ENCODE results near the gene SKIC3.

SKIC3 gene

DNA sequence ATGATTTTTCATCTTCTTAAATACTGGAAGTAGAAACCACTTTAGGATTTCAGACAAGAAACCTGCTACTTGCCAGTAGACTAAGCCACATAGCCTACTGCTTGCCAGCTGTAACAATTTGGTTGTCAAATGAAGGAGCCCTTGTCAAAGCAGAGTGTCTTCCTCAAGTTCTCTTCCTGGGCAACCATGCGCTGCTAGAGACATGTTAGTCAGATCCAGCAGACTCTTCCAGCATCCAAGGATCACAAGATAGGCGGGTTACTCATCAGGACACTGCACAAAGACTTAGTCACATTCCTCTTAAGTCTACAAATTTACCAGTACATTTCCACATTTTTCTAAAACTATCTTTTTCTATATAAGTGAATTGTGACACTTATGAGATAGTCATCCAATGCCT lies 24.4 kb downstream of the SKIC3 start:
- no peak for DNase-seq

DNA sequence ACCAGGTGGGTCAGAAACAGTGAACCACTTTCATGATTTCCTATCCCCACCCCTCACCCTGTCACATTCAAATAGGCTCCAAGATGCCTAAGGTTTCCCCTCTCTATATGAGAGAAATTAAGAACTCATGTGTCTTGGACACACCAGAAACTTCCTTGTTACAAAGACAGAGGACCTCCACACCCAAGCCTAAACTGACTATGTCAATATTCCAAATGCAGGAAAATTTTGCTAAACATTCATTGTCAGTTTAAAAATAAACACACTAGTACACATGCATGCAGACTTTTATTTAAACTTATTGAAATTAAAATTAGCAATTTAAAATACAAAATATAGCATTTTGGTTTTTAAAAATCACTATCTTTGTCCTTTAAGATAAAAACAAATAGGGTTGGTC lies 26.2 kb downstream of the SKIC3 start:
- DNase-seq = no peak

DNA sequence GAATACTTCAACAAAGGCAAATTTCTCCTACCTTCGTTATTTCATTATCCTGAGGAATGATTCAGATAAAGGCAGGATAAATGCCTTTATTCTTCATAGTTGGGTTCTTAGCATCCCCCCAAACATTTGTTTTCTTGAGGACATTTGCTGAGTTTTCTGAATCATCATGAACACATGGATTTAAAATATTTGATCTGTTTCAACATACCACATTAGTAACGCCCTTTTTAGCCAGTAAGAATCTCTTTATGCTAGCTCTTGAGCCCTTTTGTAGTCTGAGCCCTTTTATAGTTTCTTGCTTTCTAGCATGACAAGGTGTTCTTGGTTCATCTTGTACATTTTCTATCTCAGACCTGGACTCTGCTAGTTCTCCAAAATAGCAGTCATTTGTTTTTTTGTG lies 27.9 kb downstream of the SKIC3 start:
- no peak for DNase-seq

- DNase-seq = no peak
These were observed 30.4 kb downstream of the SKIC3 start for GRCh38 chr5:95524423-95524822.

DNA sequence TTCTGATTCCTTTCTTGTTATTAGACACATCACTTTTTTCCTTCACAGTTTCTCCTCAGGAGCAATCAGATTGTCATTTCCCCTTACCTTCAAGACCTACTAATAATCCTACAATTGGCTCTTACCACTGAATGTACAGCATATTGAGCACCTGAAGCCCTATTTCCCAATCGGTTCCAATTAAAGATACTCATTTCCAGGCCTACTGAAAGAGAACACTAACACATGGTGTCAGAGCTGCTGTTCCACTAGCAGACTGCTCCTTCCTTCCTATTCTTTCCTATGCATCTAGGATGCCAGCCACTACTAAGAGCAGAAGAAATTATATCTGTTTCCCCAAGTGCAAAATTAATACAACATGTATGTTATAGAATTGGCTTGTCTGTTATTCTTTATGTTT lies 34.6 kb downstream of the SKIC3 start:
- DNase-seq = no peak

GRCh38 chr5:95519681-95520080 lies 35.1 kb downstream of the SKIC3 start:
- DNase-seq = no peak

DNA sequence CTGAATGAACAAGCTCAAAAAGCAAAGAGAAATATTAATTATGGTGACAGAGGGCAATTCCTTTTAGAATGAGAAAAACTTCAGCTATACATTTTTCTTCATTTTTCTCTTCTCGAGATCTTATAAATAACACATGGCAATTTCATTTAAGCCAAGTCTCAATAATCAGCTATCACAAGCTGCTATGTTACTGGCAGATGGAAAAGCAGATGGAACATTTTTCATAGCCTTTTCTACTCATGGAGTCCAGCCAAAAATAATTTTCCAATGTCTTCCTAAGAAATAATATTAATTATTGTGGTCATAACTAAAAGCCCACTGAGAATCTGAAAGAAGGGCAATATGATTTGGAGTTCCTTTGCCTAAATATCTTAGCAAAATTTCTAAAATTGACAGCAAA lies 35.6 kb downstream of the SKIC3 start:
- DNase-seq = no peak

DNA sequence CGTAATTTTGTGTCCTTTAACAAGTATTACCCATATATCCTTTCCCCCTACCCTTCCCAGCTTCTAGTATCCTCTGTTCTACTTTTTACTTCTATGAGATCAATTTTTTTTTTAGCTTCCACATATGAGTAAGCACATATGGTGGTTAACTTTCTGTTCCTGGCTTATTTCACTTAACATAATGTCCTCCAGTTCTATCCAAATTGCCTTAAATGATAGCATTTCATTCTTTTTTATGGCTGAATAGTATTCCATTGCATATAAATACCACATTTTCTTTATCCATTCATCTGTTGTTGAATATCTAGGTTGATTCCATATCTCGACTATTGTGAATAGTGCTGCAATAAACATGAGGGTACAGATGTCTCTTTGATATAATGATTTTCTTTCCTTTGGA lies 36.4 kb downstream of the SKIC3 start:
- no peak for DNase-seq

- DNase-seq = no peak
These were observed 43.2 kb downstream of the SKIC3 start for GRCh38 chr5:95511606-95512005.

DNA sequence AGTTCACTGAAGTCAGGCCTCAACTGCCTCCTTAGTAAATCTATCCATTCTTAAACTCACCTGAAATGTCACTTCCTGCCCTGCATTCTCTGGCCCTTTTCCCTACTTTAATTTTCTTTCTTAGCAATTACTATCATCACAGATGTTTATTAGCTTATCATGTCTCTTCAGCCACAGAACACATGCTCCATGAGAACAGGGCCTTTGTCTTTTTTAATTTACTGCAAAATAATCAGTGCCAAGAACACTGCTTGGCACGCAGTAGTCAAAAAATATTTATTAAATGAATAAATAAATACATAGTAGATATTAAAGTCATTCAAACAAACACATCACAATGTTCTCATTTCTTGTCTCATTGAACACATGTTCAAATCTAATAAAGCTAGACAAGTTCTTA lies 46.2 kb downstream of the SKIC3 start:
- DNase-seq = no peak

Data from activated CD8-positive, alpha-beta memory T cell treated with anti-CD3 and anti-CD28 coated beads for 24 hours (primary cell).